HepG2 (cell line): ENCODE measurements around the gene NPC1. TPM values are rescaled to one million over a fixed set of nuclear protein-coding genes. Genes with fewer than 3 reads are reported as not detected.

Experiments used
- ATAC-seq: fragments of 200-7000 bp; cut with Tn5 transposase; 3 replicates; pipeline ENCODE4 v1.9.1; 2020; ENCODE audit warnings: mild to moderate bottlenecking, moderate library complexity
- BruUV-seq: library from RNA; stranded (reverse); fragments of 400-500 nt; replicated peaks from 2 replicates; lab custom pipeline; 2021; lab: Mats Ljungman, UMichigan
- CTCF ChIA-PET: fragments of 300-600 bp; formaldehyde crosslinking; extraction: SDS; loops from one replicate; lab custom pipeline; 2021; ENCODE audit warnings: low total read pairs, inconsistent platforms, low intra/inter-chr PET ratio; lab: Yijun Ruan, JAX
- POLR2A ChIA-PET: fragments of 350-600 bp; sonication (Branson Sonifier 250); formaldehyde crosslinking; loops from one replicate; lab custom pipeline; 2020; ENCODE audit warnings: antibody characterized with exemption, inconsistent platforms; lab: Yijun Ruan, JAX
- DNase-seq: peaks from one replicate; pipeline ENCODE4 v3.0.0-alpha.2; 2015; ENCODE audit warnings: low spot score
- FAIRE-seq: peaks from 3 replicates; lab custom pipeline; 2011; peaks lifted over from hg19 to GRCh38; lab: Jason Lieb, UNC
- H2AFZ ChIP-seq: one replicate; pipeline ENCODE4 v1.6.1; 2011; ENCODE audit warnings: low read length, inconsistent platforms
- H3K27ac ChIP-seq: fragments of 300-600 bp; 3 replicates; pipeline ENCODE4 v1.8.0; 2011; ENCODE audit warnings: mixed run types, mild to moderate bottlenecking, mixed read lengths, low read length, inconsistent platforms; ENCODE audit not compliant: insufficient read depth; ENCODE audit errors: extremely low read length
- H3K27me3 ChIP-seq, 2 experiments: fragments of 200-600 bp in 1 of 2; 2 replicates in 1 of 2; 3 replicates in 1 of 2; pipeline versions ENCODE4 v1.6.0 to v1.8.0; 2011; ENCODE audit warnings: low read length in 2 of 2, mild to moderate bottlenecking in 2 of 2, moderate library complexity in 2 of 2, inconsistent platforms in 1 of 2; ENCODE audit not compliant: insufficient read depth in 2 of 2, control insufficient read depth in 1 of 2
- H3K36me3 ChIP-seq, 2 experiments: fragments of 200-600 bp in 1 of 2; replicated peaks in 1 of 2; 2 replicates in 1 of 2; 3 replicates in 1 of 2; pipeline versions ENCODE4 v1.5.1 to v1.8.0; 2011; ENCODE audit warnings: low read length in 2 of 2, inconsistent platforms in 1 of 2; ENCODE audit not compliant: insufficient read depth in 2 of 2, control insufficient read depth in 1 of 2
- H3K4me1 ChIP-seq: 2 replicates; pipeline ENCODE4 v1.5.1; 2012; ENCODE audit warnings: low read length, inconsistent platforms; ENCODE audit not compliant: insufficient read depth
- H3K4me2 ChIP-seq: 2 replicates; pipeline ENCODE4 v1.6.0; 2011; ENCODE audit warnings: low read depth, low read length, inconsistent platforms
- H3K4me3 ChIP-seq, 3 experiments: fragments of 200-600 bp in 1 of 3; sonication (generic), shearing (Covaris generic) in 1 of 3; replicated peaks in 1 of 3; 2 replicates each; pipeline ENCODE4 v1.5.1; 2011 to 2016; ENCODE audit warnings: low read length in 3 of 3, inconsistent platforms in 2 of 3, low read depth in 2 of 3, mild to moderate bottlenecking in 2 of 3, control low read depth in 1 of 3, mixed read lengths in 1 of 3; ENCODE audit not compliant: insufficient read depth in 1 of 3
- H3K79me2 ChIP-seq: one replicate; pipeline ENCODE4 v1.6.1; 2011; ENCODE audit warnings: low read length, inconsistent platforms; ENCODE audit not compliant: insufficient read depth
- H3K9ac ChIP-seq: 2 replicates; pipeline ENCODE4 v1.6.0; 2011; ENCODE audit warnings: mild to moderate bottlenecking, low read depth, low read length, inconsistent platforms; ENCODE audit not compliant: insufficient read depth
- H3K9me3 ChIP-seq: 2 replicates; pipeline ENCODE4 v1.5.1; 2012; ENCODE audit warnings: mild to moderate bottlenecking, low read length
- H4K20me1 ChIP-seq: 2 replicates; pipeline ENCODE4 v1.6.0; 2011; ENCODE audit warnings: inconsistent platforms, mild to moderate bottlenecking, low read length, moderate library complexity; ENCODE audit not compliant: insufficient read depth
- ELF1 ChIP-seq: sonication (generic); formaldehyde crosslinking; IDR thresholded peaks from 2 replicates; pipeline ENCODE4 v1.4.0; 2020; ENCODE audit warnings: missing genetic modification reagents
- HNRNPH1 ChIP-seq: fragments of 200-400 bp; formaldehyde crosslinking; optimal IDR thresholded peaks from 2 replicates; pipeline ENCODE3; 2017; ENCODE audit warnings: mild to moderate bottlenecking, low read depth, low read length
- KAT7 ChIP-seq: IDR thresholded peaks from 2 replicates; pipeline ENCODE4 v1.6.1; 2018; ENCODE audit warnings: borderline replicate concordance, missing compliant biosample characterization
- MBNL3 ChIP-seq: fragments of 250-450 bp; sonication (Bioruptor Pico); conservative IDR thresholded peaks from 2 replicates; pipeline ENCODE4 v1.8.0; 2022; ENCODE audit warnings: mild to moderate bottlenecking, inconsistent platforms
- MEIS1 ChIP-seq: sonication (generic); formaldehyde crosslinking; IDR thresholded peaks from 2 replicates; pipeline ENCODE4 v1.9.0; 2021; ENCODE audit warnings: mild to moderate bottlenecking, missing genetic modification reagents, moderate library complexity, borderline replicate concordance
- NR1H2 ChIP-seq: sonication (generic); formaldehyde crosslinking; IDR thresholded peaks from 2 replicates; pipeline ENCODE4 v1.8.1; 2022; ENCODE audit warnings: low read depth, missing genetic modification reagents, borderline replicate concordance
- PTBP1 ChIP-seq: fragments of 200-400 bp; formaldehyde crosslinking; IDR thresholded peaks from 2 replicates; pipeline ENCODE4 v1.6.1; 2018; ENCODE audit warnings: low read length, low read depth; ENCODE audit not compliant: poor library complexity, severe bottlenecking
- SKI ChIP-seq: fragments of 450-650 bp; IDR thresholded peaks from one replicate; pipeline ENCODE4 v1.6.1; 2018; ENCODE audit warnings: mild to moderate bottlenecking; ENCODE audit not compliant: partially characterized antibody
- SMYD3 ChIP-seq: sonication (generic); formaldehyde crosslinking; IDR thresholded peaks from 2 replicates; pipeline ENCODE4 v1.8.1; 2023; ENCODE audit warnings: mild to moderate bottlenecking, missing genetic modification reagents
- TEAD3 ChIP-seq: optimal IDR thresholded peaks from 2 replicates; pipeline ENCODE3; 2016; ENCODE audit warnings: borderline replicate concordance
- ZFY ChIP-seq: sonication (generic); formaldehyde crosslinking; IDR thresholded peaks from 2 replicates; pipeline ENCODE4 v1.4.0; 2020; ENCODE audit warnings: missing genetic modification reagents
- ZNF180 ChIP-seq: sonication (generic); formaldehyde crosslinking; IDR thresholded peaks from 2 replicates; pipeline ENCODE4 v1.4.0; 2020; ENCODE audit warnings: low read depth, missing genetic modification reagents, borderline replicate concordance
- ZNF296 ChIP-seq: sonication (generic); formaldehyde crosslinking; conservative IDR thresholded peaks from 2 replicates; pipeline ENCODE4 v1.5.0; 2020; ENCODE audit warnings: mild to moderate bottlenecking, missing genetic modification reagents
- ZNF326 ChIP-seq: sonication (generic); formaldehyde crosslinking; IDR thresholded peaks from 2 replicates; pipeline ENCODE4 v1.4.0; 2020; ENCODE audit warnings: missing genetic modification reagents, borderline replicate concordance
- ZNF775 ChIP-seq: sonication (generic); formaldehyde crosslinking; IDR thresholded peaks from 2 replicates; pipeline ENCODE4 v1.4.0; 2020; ENCODE audit warnings: missing genetic modification reagents, mild to moderate bottlenecking, moderate library complexity, borderline replicate concordance
- WGBS: methylation state at CpG from one replicate; pipeline ENCODE4 v1.1.6; 2017; ENCODE audit warnings: low lambda C conversion rate; 5-methylcytosine and 5-hydroxymethylcytosine counted together
- in situ Hi-C: cut with HindIII; loops from 2 replicates; pipeline ENCODE4 v1.10.0; 2017; ENCODE audit warnings: low pct_unique_long_range_greater_than_20kb; ENCODE audit not compliant: extremely low pct_ligation_motif_present
- intact Hi-C: fragments of 100-400 bp; cut with micrococcal nuclease; formaldehyde crosslinking; loops from one replicate; pipeline ENCODE4 v1.10.0; 2022; ENCODE audit not compliant: unreplicated experiment
- polyA plus RNA-seq, 8 experiments: library from polyadenylated mRNA; depleted of rRNA in 3 of 8; stranded (reverse) in 7 of 8; unstranded in 1 of 8; fragments of >200 nt; fragmentation: Illumina TruSeq in 4 of 8; extraction: Trizol in 4 of 8; gene quantifications; 2 replicates each; pipeline versions ENCODE4 v1.2.1 to v1.2.3, GENCODE V29; 2011 to 2016; ENCODE audit warnings: low read depth in 4 of 8, missing spikeins in 1 of 8, mixed read lengths in 1 of 8; ENCODE audit not compliant: insufficient read depth in 1 of 8
- total RNA-seq, 5 experiments: library from RNA; depleted of rRNA; stranded (reverse); fragments of >200 nt; fragmentation: Illumina TruSeq; extraction: Trizol; gene quantifications; 2 replicates each; pipeline ENCODE4 v1.2.3, GENCODE V29; 2016; ENCODE audit warnings: low read depth in 1 of 5
- TF ChIP-seq, protein P1 (sequence below): sonication (generic); formaldehyde crosslinking; IDR thresholded peaks from 2 replicates; pipeline ENCODE4 v1.4.0; 2020; ENCODE audit warnings: missing genetic modification reagents
- TF ChIP-seq, protein P2 (sequence below): sonication (generic); formaldehyde crosslinking; IDR thresholded peaks from 2 replicates; pipeline ENCODE4 v1.4.0; 2020; ENCODE audit warnings: mild to moderate bottlenecking, low read depth, missing genetic modification reagents
- TF ChIP-seq, protein P3 (sequence below): sonication (generic); formaldehyde crosslinking; IDR thresholded peaks from 2 replicates; pipeline ENCODE4 v1.8.0; 2022; ENCODE audit warnings: mild to moderate bottlenecking, missing genetic modification reagents

The NPC1 gene
- total and polyA plus RNA-seq, 2 of the 13 experiments (the other 11 are each of a cell fraction or from before 2014, with no cell fraction given), result 46.5 to 114 TPM

DNA sequence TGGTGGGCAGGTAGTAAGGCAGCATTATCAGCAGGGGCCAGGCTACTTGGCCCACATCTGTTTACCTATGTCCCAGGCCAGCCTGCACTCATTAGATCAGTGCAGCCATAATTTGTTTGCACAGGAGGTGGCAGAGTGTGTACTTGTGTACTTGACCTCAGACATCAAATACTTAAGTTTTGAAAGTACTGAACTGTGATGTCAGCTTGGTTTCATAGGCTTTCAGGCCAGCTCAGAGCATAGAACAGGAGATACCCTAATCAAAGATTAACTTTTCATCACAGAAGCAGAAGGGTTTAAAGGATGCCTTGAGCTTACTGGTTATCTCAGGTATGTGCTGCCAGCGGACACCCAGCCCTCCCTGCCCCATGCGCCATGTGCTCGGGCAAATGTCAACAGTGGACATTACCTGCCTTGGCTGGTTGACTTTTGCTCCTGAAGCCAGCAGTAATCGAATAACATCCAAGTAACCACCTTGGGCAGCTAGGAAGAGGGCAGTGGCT, 43.2 kb upstream of the NPC1 start:
- H3K4me2 ChIP-seq, result peak overlapping the region; percentile 25; the same call in 1 of the 2 replicates
- no peaks in the 10 kb centered on the region for H4K20me1 ChIP-seq
- H3K79me2 ChIP-seq, result no peaks in the 10 kb centered on the region
- DNase-seq (peak; percentile 92), ATAC-seq (peak; percentile 95), FAIRE-seq (peak; percentile 88)
- peaks cover 36% of the 10 kb centered on the region for H3K4me1 ChIP-seq
- 0% methylated on average over 3 of the region's 4 CpGs for WGBS
- CTCF ChIA-PET, result interaction anchor here (0.8 kb wide), 1 partner anchor 10 kb away, joined by 3 read pairs; no protein-coding TSS in a partner anchor
- H3K9me3 ChIP-seq, result no peaks in the 10 kb centered on the region
- H3K27ac ChIP-seq, result no peak overlapping the region
- no peak overlapping the region for H3K9ac ChIP-seq
- peaks cover 0 to 4% of the 10 kb centered on the region in 2 experiments; a peak in 2 of 5 replicates for H3K27me3 ChIP-seq
- BruUV-seq, result no TSS peak
- intact Hi-C loops (loop anchor here (5.0 to 10.0 kb wide), 3 partner anchors 145 to 488 kb away; no protein-coding TSS in a partner anchor), in situ Hi-C loops (no loop called here)
- no peaks in the 10 kb centered on the region for H3K36me3 ChIP-seq
- POLR2A ChIA-PET, result interaction anchor here (1.0 kb wide), 1 partner anchor 44 kb away, joined by 3 read pairs; the partner anchor contains the start of gene NPC1
- no peak overlapping the region for H2AFZ ChIP-seq
- no peak overlapping the region for H3K4me3 ChIP-seq
- TF ChIP-seq ZNF326 (CRISPR knock-in tag), result no peak
- TF ChIP-seq, protein P1, sequence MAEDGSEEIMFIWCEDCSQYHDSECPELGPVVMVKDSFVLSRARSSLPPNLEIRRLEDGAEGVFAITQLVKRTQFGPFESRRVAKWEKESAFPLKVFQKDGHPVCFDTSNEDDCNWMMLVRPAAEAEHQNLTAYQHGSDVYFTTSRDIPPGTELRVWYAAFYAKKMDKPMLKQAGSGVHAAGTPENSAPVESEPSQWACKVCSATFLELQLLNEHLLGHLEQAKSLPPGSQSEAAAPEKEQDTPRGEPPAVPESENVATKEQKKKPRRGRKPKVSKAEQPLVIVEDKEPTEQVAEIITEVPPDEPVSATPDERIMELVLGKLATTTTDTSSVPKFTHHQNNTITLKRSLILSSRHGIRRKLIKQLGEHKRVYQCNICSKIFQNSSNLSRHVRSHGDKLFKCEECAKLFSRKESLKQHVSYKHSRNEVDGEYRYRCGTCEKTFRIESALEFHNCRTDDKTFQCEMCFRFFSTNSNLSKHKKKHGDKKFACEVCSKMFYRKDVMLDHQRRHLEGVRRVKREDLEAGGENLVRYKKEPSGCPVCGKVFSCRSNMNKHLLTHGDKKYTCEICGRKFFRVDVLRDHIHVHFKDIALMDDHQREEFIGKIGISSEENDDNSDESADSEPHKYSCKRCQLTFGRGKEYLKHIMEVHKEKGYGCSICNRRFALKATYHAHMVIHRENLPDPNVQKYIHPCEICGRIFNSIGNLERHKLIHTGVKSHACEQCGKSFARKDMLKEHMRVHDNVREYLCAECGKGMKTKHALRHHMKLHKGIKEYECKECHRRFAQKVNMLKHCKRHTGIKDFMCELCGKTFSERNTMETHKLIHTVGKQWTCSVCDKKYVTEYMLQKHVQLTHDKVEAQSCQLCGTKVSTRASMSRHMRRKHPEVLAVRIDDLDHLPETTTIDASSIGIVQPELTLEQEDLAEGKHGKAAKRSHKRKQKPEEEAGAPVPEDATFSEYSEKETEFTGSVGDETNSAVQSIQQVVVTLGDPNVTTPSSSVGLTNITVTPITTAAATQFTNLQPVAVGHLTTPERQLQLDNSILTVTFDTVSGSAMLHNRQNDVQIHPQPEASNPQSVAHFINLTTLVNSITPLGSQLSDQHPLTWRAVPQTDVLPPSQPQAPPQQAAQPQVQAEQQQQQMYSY (CRISPR knock-in tag), result no peak
- TF ChIP-seq ZNF296 (CRISPR knock-in tag), result no peak
- TF ChIP-seq, protein P2, sequence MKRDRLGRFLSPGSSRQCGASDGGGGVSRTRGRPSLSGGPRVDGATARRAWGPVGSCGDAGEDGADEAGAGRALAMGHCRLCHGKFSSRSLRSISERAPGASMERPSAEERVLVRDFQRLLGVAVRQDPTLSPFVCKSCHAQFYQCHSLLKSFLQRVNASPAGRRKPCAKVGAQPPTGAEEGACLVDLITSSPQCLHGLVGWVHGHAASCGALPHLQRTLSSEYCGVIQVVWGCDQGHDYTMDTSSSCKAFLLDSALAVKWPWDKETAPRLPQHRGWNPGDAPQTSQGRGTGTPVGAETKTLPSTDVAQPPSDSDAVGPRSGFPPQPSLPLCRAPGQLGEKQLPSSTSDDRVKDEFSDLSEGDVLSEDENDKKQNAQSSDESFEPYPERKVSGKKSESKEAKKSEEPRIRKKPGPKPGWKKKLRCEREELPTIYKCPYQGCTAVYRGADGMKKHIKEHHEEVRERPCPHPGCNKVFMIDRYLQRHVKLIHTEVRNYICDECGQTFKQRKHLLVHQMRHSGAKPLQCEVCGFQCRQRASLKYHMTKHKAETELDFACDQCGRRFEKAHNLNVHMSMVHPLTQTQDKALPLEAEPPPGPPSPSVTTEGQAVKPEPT (CRISPR knock-in tag), result no peak
- no peak for TF ChIP-seq KAT7 (CRISPR knock-in tag)
- no peak for TF ChIP-seq HNRNPH1
- no peak for TF ChIP-seq ZFY (CRISPR knock-in tag)
- peak; percentile 95 for TF ChIP-seq SKI
- no peak for TF ChIP-seq PTBP1
- TF ChIP-seq ZNF775 (CRISPR knock-in tag), result no peak
- TF ChIP-seq MBNL3 (CRISPR knock-in tag), result no peak
- TF ChIP-seq SMYD3 (CRISPR knock-in tag), result no peak
- no peak; the same call in 1 of the 2 replicates for TF ChIP-seq MEIS1
- TF ChIP-seq NR1H2 (CRISPR knock-in tag), result no peak
- TF ChIP-seq, protein P3, sequence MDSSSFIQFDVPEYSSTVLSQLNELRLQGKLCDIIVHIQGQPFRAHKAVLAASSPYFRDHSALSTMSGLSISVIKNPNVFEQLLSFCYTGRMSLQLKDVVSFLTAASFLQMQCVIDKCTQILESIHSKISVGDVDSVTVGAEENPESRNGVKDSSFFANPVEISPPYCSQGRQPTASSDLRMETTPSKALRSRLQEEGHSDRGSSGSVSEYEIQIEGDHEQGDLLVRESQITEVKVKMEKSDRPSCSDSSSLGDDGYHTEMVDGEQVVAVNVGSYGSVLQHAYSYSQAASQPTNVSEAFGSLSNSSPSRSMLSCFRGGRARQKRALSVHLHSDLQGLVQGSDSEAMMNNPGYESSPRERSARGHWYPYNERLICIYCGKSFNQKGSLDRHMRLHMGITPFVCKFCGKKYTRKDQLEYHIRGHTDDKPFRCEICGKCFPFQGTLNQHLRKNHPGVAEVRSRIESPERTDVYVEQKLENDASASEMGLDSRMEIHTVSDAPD, result 0 out of 2 replicates have a peak, but pooled peaks have one; percentile 28
- no peak for TF ChIP-seq ELF1 (CRISPR knock-in tag)
- TF ChIP-seq ZNF180, result no peak
- TF ChIP-seq TEAD3, result peak; percentile 59
